K562 (cell line): ENCODE results near the gene PDE1C. TPM values are rescaled to one million over a fixed set of nuclear protein-coding genes. Genes with fewer than 3 reads are reported as not detected.

Experiments
- ATAC-seq: fragments of 200-7000 bp; cut with Tn5 transposase; 3 replicates; pipeline ENCODE4 v1.9.1; 2020; ENCODE audit warnings: moderate library complexity
- BruUV-seq: library from RNA; stranded (reverse); fragments of 400-500 nt; replicated peaks from 2 replicates; lab custom pipeline; 2021; lab: Mats Ljungman, UMichigan
- CTCF ChIA-PET: fragments of 300-600 bp; formaldehyde crosslinking; extraction: SDS; loops from one replicate; lab custom pipeline; 2021; ENCODE audit warnings: low intra/inter-chr PET ratio; lab: Yijun Ruan, JAX
- POLR2A ChIA-PET: fragments of 300-600, 350-650 bp; sonication (Branson Sonifier 250); formaldehyde crosslinking; extraction: SDS; loops from one replicate; lab custom pipeline; 2021; ENCODE audit warnings: antibody characterized with exemption, inconsistent platforms; lab: Yijun Ruan, JAX
- DNase-seq, 4 experiments: peaks; one replicate each; pipeline versions ENCODE4 v3.0.0 to v3.0.0-alpha.2; 2011 to 2018; ENCODE audit warnings: low spot score in 3 of 4, mixed read lengths in 3 of 4; ENCODE audit errors: extremely low read depth in 1 of 4
- FAIRE-seq: peaks from 2 replicates; lab custom pipeline; 2011; peaks lifted over from hg19 to GRCh38; lab: Jason Lieb, UNC
- H2AFZ ChIP-seq: 2 replicates; pipeline ENCODE4 v1.6.0; 2011; ENCODE audit warnings: low read depth, low read length, control low read depth, inconsistent platforms
- H3K27ac ChIP-seq: fragments of 200-600 bp; 3 replicates; pipeline ENCODE4 v1.8.0; 2011; ENCODE audit warnings: low read depth, mild to moderate bottlenecking, control low read depth, inconsistent platforms, low read length, moderate library complexity, mixed read lengths; ENCODE audit errors: extremely low read depth
- H3K27me3 ChIP-seq, 2 experiments: fragments of 300-600 bp in 1 of 2; 2 replicates in 1 of 2; 3 replicates in 1 of 2; pipeline versions ENCODE4 v1.6.0 to v1.8.0; 2011; ENCODE audit warnings: inconsistent platforms in 2 of 2, low read length in 2 of 2, mild to moderate bottlenecking in 1 of 2, mixed read lengths in 1 of 2, moderate library complexity in 1 of 2; ENCODE audit not compliant: control insufficient read depth in 2 of 2, insufficient read depth in 2 of 2
- H3K36me3 ChIP-seq: fragments of 300-600 bp; 3 replicates; pipeline ENCODE4 v1.8.0; 2011; ENCODE audit warnings: mild to moderate bottlenecking, low read length, inconsistent platforms; ENCODE audit not compliant: control insufficient read depth, insufficient read depth
- H3K4me1 ChIP-seq, 2 experiments: fragments of 200-600 bp in 1 of 2; replicated peaks in 1 of 2; 2 replicates in 1 of 2; 3 replicates in 1 of 2; pipeline versions ENCODE4 v1.5.1 to v1.8.0; 2011; ENCODE audit warnings: inconsistent platforms in 2 of 2, low read length in 2 of 2, mild to moderate bottlenecking in 1 of 2, mixed read lengths in 1 of 2, moderate library complexity in 1 of 2; ENCODE audit not compliant: control insufficient read depth in 2 of 2, insufficient read depth in 2 of 2
- H3K4me2 ChIP-seq: 2 replicates; pipeline ENCODE4 v1.6.1; 2011; ENCODE audit warnings: low read length, control low read depth, inconsistent platforms, mixed read lengths; ENCODE audit not compliant: insufficient read depth
- H3K4me3 ChIP-seq: fragments of 200-600 bp; sonication (generic), shearing (Covaris generic); 2 replicates; pipeline ENCODE4 v1.5.1; 2016; ENCODE audit warnings: control low read depth, inconsistent platforms
- H3K79me2 ChIP-seq: fragments of 200-600 bp; 3 replicates; pipeline ENCODE4 v1.8.0; 2011; ENCODE audit warnings: low read length, inconsistent platforms; ENCODE audit not compliant: control insufficient read depth, insufficient read depth
- H3K9ac ChIP-seq, 2 experiments: 2 replicates each; pipeline versions ENCODE4 v1.6.0 to v1.6.1; 2011; ENCODE audit warnings: low read depth in 2 of 2, low read length in 2 of 2, control low read depth in 1 of 2, inconsistent platforms in 1 of 2, mild to moderate bottlenecking in 1 of 2, mixed read lengths in 1 of 2; ENCODE audit not compliant: insufficient read depth in 1 of 2
- H3K9me1 ChIP-seq: one replicate; pipeline ENCODE4 v1.6.0; 2011; ENCODE audit warnings: inconsistent platforms, mild to moderate bottlenecking, low read length, moderate library complexity; ENCODE audit not compliant: control insufficient read depth, insufficient read depth
- H3K9me3 ChIP-seq: replicated peaks from 2 replicates; pipeline ENCODE4 v1.5.1; 2011; ENCODE audit warnings: low read depth, low read length, inconsistent platforms; ENCODE audit not compliant: control insufficient read depth, insufficient read depth
- H4K20me1 ChIP-seq: replicated peaks from 2 replicates; pipeline ENCODE4 v1.6.1; 2011; ENCODE audit warnings: low read length, inconsistent platforms, mixed read lengths; ENCODE audit not compliant: control insufficient read depth, insufficient read depth
- BRD4 ChIP-seq: fragments of 200-600 bp; sonication (generic); IDR thresholded peaks from 2 replicates; pipeline ENCODE4 v1.6.1; 2017; ENCODE audit warnings: inconsistent platforms
- BRF1 ChIP-seq: IDR thresholded peaks from 3 replicates; pipeline ENCODE4 v1.6.1; 2011; ENCODE audit warnings: borderline replicate concordance, mild to moderate bottlenecking; ENCODE audit not compliant: insufficient read length; ENCODE audit errors: extremely low read depth
- C11orf30 ChIP-seq: fragments of 450-650 bp; IDR thresholded peaks from 2 replicates; pipeline ENCODE4 v1.6.1; 2016; ENCODE audit warnings: low read depth, mild to moderate bottlenecking
- DIDO1 ChIP-seq: fragments of 450-650 bp; IDR thresholded peaks from 2 replicates; pipeline ENCODE4 v1.6.1; 2016; ENCODE audit warnings: low read depth, missing biosample characterization, missing genetic modification characterization
- GABPB1 ChIP-seq: sonication (generic); formaldehyde crosslinking; IDR thresholded peaks from 2 replicates; pipeline ENCODE4 v1.8.0; 2022; ENCODE audit warnings: mild to moderate bottlenecking, missing genetic modification reagents
- MBD2 ChIP-seq: sonication (generic); IDR thresholded peaks from 2 replicates; pipeline ENCODE4 v1.6.1; 2016; ENCODE audit warnings: low read depth, borderline replicate concordance
- NR3C1 ChIP-seq: sonication (generic); formaldehyde crosslinking; IDR thresholded peaks from 2 replicates; pipeline ENCODE4 v1.8.1; 2022; ENCODE audit warnings: missing genetic modification reagents
- PTRF ChIP-seq: fragments of 450-650 bp; IDR thresholded peaks from 2 replicates; pipeline ENCODE4 v1.6.1; 2016; ENCODE audit warnings: mild to moderate bottlenecking, missing genetic modification characterization, missing compliant biosample characterization
- ZNF354B ChIP-seq: fragments of 250-450 bp; sonication (Bioruptor Pico); IDR thresholded peaks from 2 replicates; pipeline ENCODE4 v1.4.0; 2020
- ZNF518B ChIP-seq: fragments of 250-450 bp; sonication (Bioruptor Pico); IDR thresholded peaks from 2 replicates; pipeline ENCODE4 v1.5.0; 2021; ENCODE audit warnings: mild to moderate bottlenecking, moderate library complexity
- ZNF644 ChIP-seq: fragments of 200-800 bp; sonication (Bioruptor generic); IDR thresholded peaks from 2 replicates; pipeline ENCODE4 v1.6.1; 2016; ENCODE audit warnings: low read depth, missing genetic modification characterization, missing compliant biosample characterization
- WGBS: fragments of 100-300 bp; shearing (Covaris generic); methylation state at CpG from one replicate; pipeline ENCODE4 v1.1.6; 2016; ENCODE audit warnings: low coverage, mixed read lengths; ENCODE audit not compliant: insufficient coverage; ENCODE audit errors: missing lambda C conversion rate; 5-methylcytosine and 5-hydroxymethylcytosine counted together
- in situ Hi-C: fragments of 300-500 bp; cut with MboI; formaldehyde crosslinking; loops from 4 replicates; pipeline ENCODE4 v1.15.0; 2018; ENCODE audit warnings: inconsistent platforms, mixed read lengths
- intact Hi-C: fragments of 100-400 bp; cut with micrococcal nuclease; formaldehyde crosslinking; loops from 2 replicates; pipeline ENCODE4 v1.14.2; 2022
- polyA plus RNA-seq, 8 experiments: library from polyadenylated mRNA; depleted of rRNA in 4 of 8; stranded (reverse) in 5 of 8; unstranded in 3 of 8; fragments of >200 nt; fragmentation: Nextera tagmentation in 2 of 8; fragmentation: Illumina TruSeq in 1 of 8; extraction: Ambion mirVana in 2 of 8; extraction: Trizol in 1 of 8; gene quantifications; 2 replicates each; pipeline versions ENCODE4 v1.2.1 to v1.2.3, GENCODE V29; 2011 to 2014; ENCODE audit warnings: inconsistent platforms in 1 of 8, missing spikeins in 1 of 8
- total RNA-seq, 7 experiments: library from RNA; depleted of rRNA in 6 of 7; stranded (reverse); fragments of >200 nt in 6 of 7; fragmentation: Illumina TruSeq in 2 of 7; extraction: Trizol in 2 of 7; gene quantifications; 2 replicates each; pipeline versions ENCODE4 v1.2.1 to v1.2.3, GENCODE V29; 2011 to 2021; ENCODE audit warnings: low replicate concordance in 1 of 7
- TF ChIP-seq, protein P1 (sequence below): fragments of 450-650 bp; IDR thresholded peaks from 2 replicates; pipeline ENCODE4 v1.7.1; 2018; ENCODE audit warnings: mild to moderate bottlenecking, low read depth; ENCODE audit not compliant: partially characterized antibody

PDE1C gene
- total and polyA plus RNA-seq, 9 of the 15 experiments (the other 6 are each of a cell fraction or from before 2014, with no cell fraction given), result under 0.01 to 0.01 TPM; not detected in 7

DNA sequence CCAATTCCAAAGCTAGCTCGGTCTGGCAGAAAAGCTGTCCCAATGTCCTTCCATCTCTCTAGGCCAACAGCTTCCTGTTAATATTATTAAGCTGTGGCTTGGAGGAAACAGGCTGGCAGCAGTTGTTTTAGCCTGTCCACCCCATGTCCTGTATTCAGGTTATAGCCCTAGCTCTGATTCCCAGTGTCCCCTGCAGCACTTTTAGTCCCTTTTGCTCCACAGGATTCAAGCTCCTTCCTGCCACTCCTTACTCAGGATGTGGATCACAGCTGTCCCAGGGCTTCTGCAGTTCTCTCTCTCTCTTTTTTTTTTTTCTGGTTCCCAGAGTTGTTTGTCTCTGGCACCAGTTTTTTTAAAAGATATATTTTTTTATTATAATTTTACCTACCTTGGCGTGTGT, 298.0 kb downstream of the PDE1C start:
- ChIA-PET POLR2A (interaction anchor here (0.6 to 0.7 kb wide), 2 partner anchors 10 to 580 kb away, joined by 3 read pairs; no protein-coding TSS in a partner anchor), CTCF (no interaction called here)
- in situ Hi-C loops (no loop called here), intact Hi-C loops (no loop called here)
- H3K4me2 ChIP-seq, result no peak overlapping the region
- no peak overlapping the region for H2AFZ ChIP-seq
- H4K20me1 ChIP-seq, result no peaks in the 10 kb centered on the region
- no peaks in the 10 kb centered on the region for H3K9me1 ChIP-seq
- 0% methylated on average over 2 of the region's 2 CpGs for WGBS
- H3K36me3 ChIP-seq, result no peaks in the 10 kb centered on the region
- H3K4me3 ChIP-seq, result no peak overlapping the region
- DNase-seq (no peak), ATAC-seq (no peak), FAIRE-seq (no peak)
- H3K27ac ChIP-seq, result no peak overlapping the region
- TF ChIP-seq ZNF354B (CRISPR knock-in tag) (no peak), DIDO1 (no peak), BRF1 (no peak), BRD4 (no peak), ZNF518B (no peak), C11orf30 (no peak), MBD2 (no peak), PTRF (tag) (no peak), GABPB1 (no peak), ZNF644 (tag) (no peak), NR3C1 (CRISPR knock-in tag) (no peak)
- TF ChIP-seq, protein P1, sequence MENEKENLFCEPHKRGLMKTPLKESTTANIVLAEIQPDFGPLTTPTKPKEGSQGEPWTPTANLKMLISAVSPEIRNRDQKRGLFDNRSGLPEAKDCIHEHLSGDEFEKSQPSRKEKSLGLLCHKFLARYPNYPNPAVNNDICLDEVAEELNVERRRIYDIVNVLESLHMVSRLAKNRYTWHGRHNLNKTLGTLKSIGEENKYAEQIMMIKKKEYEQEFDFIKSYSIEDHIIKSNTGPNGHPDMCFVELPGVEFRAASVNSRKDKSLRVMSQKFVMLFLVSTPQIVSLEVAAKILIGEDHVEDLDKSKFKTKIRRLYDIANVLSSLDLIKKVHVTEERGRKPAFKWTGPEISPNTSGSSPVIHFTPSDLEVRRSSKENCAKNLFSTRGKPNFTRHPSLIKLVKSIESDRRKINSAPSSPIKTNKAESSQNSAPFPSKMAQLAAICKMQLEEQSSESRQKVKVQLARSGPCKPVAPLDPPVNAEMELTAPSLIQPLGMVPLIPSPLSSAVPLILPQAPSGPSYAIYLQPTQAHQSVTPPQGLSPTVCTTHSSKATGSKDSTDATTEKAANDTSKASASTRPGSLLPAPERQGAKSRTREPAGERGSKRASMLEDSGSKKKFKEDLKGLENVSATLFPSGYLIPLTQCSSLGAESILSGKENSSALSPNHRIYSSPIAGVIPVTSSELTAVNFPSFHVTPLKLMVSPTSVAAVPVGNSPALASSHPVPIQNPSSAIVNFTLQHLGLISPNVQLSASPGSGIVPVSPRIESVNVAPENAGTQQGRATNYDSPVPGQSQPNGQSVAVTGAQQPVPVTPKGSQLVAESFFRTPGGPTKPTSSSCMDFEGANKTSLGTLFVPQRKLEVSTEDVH, result no peak
- no TSS peak for BruUV-seq
- H3K4me1 ChIP-seq, result no peaks in the 10 kb centered on the region
- no peaks in the 10 kb centered on the region for H3K79me2 ChIP-seq
- H3K9ac ChIP-seq, result no peak overlapping the region
- no peaks in the 10 kb centered on the region for H3K9me3 ChIP-seq
- H3K27me3 ChIP-seq, result no peaks in the 10 kb centered on the region; a peak in 1 of 5 replicates
